Measurements from ENCODE around the gene RELA. TPM values are rescaled to one million over a fixed set of nuclear protein-coding genes. Genes with fewer than 3 reads are reported as not detected.
A peak's percentile ranks its signal among the peaks of the same experiment; 100 is the strongest.

The RELA gene
- total and polyA plus RNA-seq, 2 experiments from 2014 or later, result 18.5 to 22.8 TPM

DNA sequence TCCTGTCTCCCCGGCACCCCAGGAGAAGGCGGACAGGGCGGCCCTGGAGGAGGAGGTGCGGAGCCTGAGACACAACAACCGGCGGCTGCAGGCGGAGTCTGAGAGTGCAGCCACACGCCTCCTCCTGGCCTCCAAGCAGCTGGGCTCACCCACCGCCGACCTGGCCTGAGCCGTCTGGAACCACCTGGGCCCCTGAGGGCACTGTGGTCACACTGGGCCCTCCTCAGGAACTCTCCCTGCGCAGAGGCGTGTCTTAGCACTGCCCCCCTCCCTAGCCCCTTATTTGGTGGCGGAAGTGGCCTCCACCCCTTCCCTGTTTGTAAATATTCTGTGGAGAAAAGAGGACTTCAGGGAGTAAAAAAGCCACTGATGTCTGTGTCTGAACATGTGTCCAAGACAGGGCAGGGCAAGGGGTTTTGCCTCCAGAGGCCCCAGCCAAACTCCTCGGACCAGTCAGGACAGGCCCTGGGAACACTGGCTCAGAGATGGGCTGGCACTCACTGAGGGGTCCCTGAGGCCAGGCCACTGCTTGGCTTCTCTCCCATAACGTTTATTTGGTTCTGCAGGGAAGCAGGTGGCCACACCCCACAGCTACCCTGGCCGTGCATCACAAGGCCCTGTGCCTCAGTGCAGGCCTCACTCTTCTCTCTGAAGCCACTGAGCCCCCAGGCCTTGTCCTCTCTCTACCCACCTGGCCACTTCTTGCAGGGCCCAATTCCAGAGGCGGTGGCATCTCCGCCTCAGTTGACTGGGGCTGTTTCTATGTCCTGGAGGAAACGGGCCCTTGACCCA is 12.0 kb downstream of the RELA start:
- H3F3A ChIP-seq (replicated peaks; ENCODE audit: low read depth), result peaks cover 18% of the 10 kb centered on the region
- no peak overlapping the region for H3K4me3 ChIP-seq
- peak; percentile 40 for DNase-seq (ENCODE audit: low spot score)
- no peak overlapping the region for H3K4me3 Mint-ChIP-seq
- peaks cover 18% of the 10 kb centered on the region for H3K36me3 Mint-ChIP-seq (ENCODE audit: low read depth)
- ATAC-seq, result no peak
- H3K27me3 ChIP-seq (ENCODE audit: insufficient read depth), result no peaks in the 10 kb centered on the region
- H3K4me2 ChIP-seq, result no peak overlapping the region
- TF ChIP-seq EZH2phosphoT487 (IDR thresholded peaks at IDR 0.05; ENCODE audit: unreplicated experiment), result no peak
- no peak for TF ChIP-seq ZNF331 (CRISPR knock-in tag; IDR thresholded peaks at IDR 0.05; ENCODE audit: low read depth)
- no peak for TF ChIP-seq POLR2AphosphoS5 (IDR thresholded peaks at IDR 0.05; ENCODE audit: low read depth)
- no peak for TF ChIP-seq CREB1 (CRISPR knock-in tag; IDR thresholded peaks at IDR 0.05; ENCODE audit: low read depth)
- H3K27me3 Mint-ChIP-seq (ENCODE audit: insufficient read depth, low read depth, poor library complexity), result peaks cover 15% of the 10 kb centered on the region
- H4K20me1 ChIP-seq (replicated peaks; ENCODE audit: insufficient read depth), result no peaks in the 10 kb centered on the region; the same call in 1 of the 2 replicates
- no peaks in the 10 kb centered on the region for H3K9me2 ChIP-seq (ENCODE audit: insufficient read depth)
- no peak overlapping the region for H2AFZ ChIP-seq
- H3K36me3 ChIP-seq (ENCODE audit: insufficient read depth), result peaks cover 6% of the 10 kb centered on the region; the same call in 1 of the 2 replicates
- no peak overlapping the region for H3K27ac Mint-ChIP-seq
- no peaks in the 10 kb centered on the region for H3K9me3 Mint-ChIP-seq
- H3K79me2 ChIP-seq (replicated peaks; ENCODE audit: insufficient read depth), result no peaks in the 10 kb centered on the region
- H3K4me1 ChIP-seq (ENCODE audit: insufficient read depth), result peaks cover 21% of the 10 kb centered on the region
- H3K27ac ChIP-seq (ENCODE audit: low read depth), result no peak overlapping the region
- H3K4me1 Mint-ChIP-seq, result peaks cover 22% of the 10 kb centered on the region

DNA sequence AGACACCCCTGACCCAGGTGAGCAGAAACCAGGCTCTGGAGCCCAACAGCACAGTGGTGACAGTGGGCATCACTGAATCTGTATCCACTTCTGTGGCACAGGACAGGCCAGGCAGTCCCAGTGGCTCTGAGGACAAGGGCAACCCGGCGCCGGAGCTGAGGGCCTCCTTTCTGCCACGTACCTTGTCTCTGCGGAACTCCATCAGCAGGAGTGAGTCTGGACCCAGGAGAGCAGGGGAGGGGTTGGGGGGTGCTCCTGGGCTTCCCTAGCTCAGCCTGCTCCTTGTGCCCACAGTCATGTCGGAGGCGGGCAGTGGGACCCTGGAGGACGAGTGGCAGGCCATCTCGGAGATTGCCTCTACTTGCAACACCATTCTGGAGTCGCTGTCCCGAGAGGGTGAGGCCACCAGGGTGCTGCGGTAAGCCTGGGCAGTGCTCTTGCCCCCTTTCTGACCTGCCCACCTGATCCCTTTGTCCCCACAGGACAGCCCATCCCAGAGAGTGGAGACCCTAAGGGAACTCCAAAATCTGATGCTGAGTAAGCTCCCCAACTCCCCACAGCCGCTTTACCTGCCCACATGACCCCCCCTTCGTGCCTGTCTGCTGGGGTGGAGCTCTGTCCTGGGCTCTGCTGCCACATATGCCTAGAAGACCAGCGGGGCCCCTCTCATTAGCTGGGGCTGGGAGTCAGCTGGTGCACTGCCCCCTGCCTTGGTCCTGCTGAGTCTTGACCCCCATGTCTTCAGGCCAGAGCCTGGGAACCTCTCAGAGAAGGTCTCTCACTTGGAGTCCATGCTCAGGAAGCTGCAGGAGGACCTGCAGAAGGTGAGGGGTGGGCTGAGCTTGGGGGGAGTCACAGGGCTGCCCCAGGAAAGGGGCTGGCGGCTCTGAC is 12.8 kb downstream of the RELA start:
- H3K4me1 ChIP-seq (ENCODE audit: insufficient read depth), result peaks cover 21% of the 10 kb centered on the region
- no peak overlapping the region for H3K4me3 ChIP-seq
- Mint-ChIP-seq H3K27me3 (ENCODE audit: insufficient read depth, low read depth, poor library complexity) (peaks cover 19% of the 10 kb centered on the region), H3K27ac (no peak overlapping the region), H3K4me1 (peaks cover 25% of the 10 kb centered on the region), H3K36me3 (ENCODE audit: low read depth) (peaks cover 11% of the 10 kb centered on the region), H3K9me3 (no peaks in the 10 kb centered on the region), H3K4me3 (no peak overlapping the region)
- peaks cover 18% of the 10 kb centered on the region for H3F3A ChIP-seq (replicated peaks; ENCODE audit: low read depth)
- no peaks in the 10 kb centered on the region for H3K27me3 ChIP-seq (ENCODE audit: insufficient read depth)
- no peak overlapping the region for H3K27ac ChIP-seq (ENCODE audit: low read depth)
- TF ChIP-seq, protein P1, sequence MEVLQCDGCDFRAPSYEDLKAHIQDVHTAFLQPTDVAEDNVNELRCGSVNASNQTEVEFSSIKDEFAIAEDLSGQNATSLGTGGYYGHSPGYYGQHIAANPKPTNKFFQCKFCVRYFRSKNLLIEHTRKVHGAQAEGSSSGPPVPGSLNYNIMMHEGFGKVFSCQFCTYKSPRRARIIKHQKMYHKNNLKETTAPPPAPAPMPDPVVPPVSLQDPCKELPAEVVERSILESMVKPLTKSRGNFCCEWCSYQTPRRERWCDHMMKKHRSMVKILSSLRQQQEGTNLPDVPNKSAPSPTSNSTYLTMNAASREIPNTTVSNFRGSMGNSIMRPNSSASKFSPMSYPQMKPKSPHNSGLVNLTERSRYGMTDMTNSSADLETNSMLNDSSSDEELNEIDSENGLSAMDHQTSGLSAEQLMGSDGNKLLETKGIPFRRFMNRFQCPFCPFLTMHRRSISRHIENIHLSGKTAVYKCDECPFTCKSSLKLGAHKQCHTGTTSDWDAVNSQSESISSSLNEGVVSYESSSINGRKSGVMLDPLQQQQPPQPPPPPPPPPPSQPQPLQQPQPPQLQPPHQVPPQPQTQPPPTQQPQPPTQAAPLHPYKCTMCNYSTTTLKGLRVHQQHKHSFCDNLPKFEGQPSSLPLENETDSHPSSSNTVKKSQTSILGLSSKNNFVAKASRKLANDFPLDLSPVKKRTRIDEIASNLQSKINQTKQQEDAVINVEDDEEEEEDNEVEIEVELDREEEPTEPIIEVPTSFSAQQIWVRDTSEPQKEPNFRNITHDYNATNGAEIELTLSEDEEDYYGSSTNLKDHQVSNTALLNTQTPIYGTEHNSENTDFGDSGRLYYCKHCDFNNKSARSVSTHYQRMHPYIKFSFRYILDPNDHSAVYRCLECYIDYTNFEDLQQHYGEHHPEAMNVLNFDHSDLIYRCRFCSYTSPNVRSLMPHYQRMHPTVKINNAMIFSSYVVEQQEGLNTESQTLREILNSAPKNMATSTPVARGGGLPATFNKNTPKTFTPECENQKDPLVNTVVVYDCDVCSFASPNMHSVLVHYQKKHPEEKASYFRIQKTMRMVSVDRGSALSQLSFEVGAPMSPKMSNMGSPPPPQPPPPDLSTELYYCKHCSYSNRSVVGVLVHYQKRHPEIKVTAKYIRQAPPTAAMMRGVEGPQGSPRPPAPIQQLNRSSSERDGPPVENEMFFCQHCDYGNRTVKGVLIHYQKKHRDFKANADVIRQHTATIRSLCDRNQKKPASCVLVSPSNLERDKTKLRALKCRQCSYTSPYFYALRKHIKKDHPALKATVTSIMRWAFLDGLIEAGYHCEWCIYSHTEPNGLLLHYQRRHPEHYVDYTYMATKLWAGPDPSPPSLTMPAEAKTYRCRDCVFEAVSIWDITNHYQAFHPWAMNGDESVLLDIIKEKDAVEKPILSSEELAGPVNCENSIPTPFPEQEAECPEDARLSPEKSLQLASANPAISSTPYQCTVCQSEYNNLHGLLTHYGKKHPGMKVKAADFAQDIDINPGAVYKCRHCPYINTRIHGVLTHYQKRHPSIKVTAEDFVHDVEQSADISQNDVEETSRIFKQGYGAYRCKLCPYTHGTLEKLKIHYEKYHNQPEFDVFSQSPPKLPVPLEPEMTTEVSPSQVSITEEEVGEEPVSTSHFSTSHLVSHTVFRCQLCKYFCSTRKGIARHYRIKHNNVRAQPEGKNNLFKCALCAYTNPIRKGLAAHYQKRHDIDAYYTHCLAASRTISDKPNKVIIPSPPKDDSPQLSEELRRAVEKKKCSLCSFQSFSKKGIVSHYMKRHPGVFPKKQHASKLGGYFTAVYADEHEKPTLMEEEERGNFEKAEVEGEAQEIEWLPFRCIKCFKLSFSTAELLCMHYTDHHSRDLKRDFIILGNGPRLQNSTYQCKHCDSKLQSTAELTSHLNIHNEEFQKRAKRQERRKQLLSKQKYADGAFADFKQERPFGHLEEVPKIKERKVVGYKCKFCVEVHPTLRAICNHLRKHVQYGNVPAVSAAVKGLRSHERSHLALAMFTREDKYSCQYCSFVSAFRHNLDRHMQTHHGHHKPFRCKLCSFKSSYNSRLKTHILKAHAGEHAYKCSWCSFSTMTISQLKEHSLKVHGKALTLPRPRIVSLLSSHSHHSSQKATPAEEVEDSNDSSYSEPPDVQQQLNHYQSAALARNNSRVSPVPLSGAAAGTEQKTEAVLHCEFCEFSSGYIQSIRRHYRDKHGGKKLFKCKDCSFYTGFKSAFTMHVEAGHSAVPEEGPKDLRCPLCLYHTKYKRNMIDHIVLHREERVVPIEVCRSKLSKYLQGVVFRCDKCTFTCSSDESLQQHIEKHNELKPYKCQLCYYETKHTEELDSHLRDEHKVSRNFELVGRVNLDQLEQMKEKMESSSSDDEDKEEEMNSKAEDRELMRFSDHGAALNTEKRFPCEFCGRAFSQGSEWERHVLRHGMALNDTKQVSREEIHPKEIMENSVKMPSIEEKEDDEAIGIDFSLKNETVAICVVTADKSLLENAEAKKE (CRISPR knock-in tag; IDR thresholded peaks at IDR 0.05), result no peak
- TF ChIP-seq EZH2 (IDR thresholded peaks at IDR 0.05; ENCODE audit: low read depth, unreplicated experiment) (no peak), NANOG (IDR thresholded peaks at IDR 0.05; ENCODE audit: borderline replicate concordance) (no peak), ZNF114 (CRISPR knock-in tag; IDR thresholded peaks at IDR 0.05) (no peak)
- H2AFZ ChIP-seq, result no peak overlapping the region
- H4K20me1 ChIP-seq (replicated peaks; ENCODE audit: insufficient read depth), result no peaks in the 10 kb centered on the region; the same call in 1 of the 2 replicates
- ATAC-seq (no peak), DNase-seq (ENCODE audit: low spot score) (no peak)
- no peaks in the 10 kb centered on the region for H3K9me2 ChIP-seq (ENCODE audit: insufficient read depth)
- no peaks in the 10 kb centered on the region for H3K79me2 ChIP-seq (replicated peaks; ENCODE audit: insufficient read depth)
- H3K36me3 ChIP-seq (ENCODE audit: insufficient read depth), result no peaks in the 10 kb centered on the region
- no peak overlapping the region for H3K4me2 ChIP-seq
